NCI-H226 (cell line): ENCODE data around the gene SMARCD3.

ENCODE experiments used
- DNase-seq: peaks from one replicate; pipeline ENCODE4 v3.0.0-alpha.2; 2015

Gene SMARCD3

DNA sequence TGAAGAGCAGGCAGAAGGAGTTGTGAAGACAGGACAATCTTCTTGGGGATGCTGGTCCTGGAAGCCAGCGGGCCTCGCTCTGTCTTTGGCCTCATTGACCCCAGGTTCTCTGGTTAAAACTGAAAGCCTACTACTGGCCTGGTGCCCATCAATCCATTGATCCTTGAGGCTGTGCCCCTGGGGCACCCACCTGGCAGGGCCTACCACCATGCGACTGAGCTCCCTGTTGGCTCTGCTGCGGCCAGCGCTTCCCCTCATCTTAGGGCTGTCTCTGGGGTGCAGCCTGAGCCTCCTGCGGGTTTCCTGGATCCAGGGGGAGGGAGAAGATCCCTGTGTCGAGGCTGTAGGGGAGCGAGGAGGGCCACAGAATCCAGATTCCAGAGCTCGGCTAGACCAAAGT, 14.7 kb downstream of the SMARCD3 start:
- DNase-seq: no peak

DNA sequence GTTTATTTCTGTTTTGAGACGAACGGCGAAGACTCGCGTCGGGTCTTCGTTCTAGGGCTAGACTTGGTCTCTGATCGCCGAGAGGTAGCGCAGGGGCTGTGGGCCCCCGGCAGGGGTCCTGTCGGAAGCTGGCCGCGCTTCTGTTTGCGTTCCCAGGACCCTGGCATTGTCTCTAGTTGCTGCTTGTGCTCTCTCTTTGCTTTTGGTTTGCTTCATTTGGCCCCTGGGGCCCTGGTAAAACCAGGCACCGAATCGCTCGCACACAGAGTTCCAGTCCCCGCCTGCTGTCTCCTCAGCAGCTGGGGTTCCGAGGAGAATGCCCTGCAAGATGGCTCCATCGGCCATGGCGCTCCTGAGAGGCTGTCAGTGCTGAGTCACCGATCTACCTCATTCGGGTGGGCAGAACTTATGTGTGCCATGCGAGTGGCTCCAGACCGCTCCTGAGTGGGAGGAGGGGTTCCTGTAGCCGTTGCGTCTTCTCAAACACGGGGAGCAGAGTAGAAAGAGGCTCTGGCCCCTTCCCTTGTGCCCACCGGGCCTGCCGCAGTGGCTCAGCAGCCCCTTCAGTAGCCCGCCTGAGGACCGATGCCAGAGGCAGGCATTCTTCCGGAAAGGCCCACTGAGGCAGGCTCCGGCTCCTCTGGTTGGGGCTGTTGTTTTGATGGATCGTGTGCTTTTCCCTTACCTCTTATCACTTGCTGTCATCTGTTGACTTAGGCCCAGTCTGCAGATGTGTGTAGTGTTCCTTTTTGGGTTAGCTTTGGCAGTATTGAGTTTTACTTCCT, 15.4 kb downstream of the SMARCD3 start:
- peak; percentile 72 for DNase-seq

- DNase-seq: peak; percentile 88
These were observed 16.2 kb downstream of the SMARCD3 start, which contains the start of gene CHPF2 for GRCh38 chr7:151232091-151232916. Gene CHPF2 (plus strand): TSS chr7:151232483. CDS start chr7:151234012, 1,529 bp downstream.

DNA sequence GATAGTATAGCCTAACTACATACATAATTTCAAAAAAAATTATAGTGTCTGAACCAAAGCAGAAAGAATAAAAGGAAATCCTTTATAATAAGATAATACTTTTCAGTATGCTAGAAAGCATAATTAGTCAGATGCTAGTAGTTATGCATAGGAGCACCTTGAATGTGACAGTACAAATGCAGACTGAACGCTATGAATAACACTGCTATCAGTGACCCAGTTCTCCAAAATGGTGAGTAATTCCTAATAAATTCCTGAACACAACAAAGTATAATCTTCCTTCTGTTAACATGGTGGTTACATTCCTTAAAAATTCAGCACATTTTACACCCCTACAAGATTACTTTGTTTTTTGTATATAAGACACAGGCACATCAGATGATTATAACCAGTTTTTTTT, 17.4 kb downstream of the SMARCD3 start:
- DNase-seq: no peak

GRCh38 chr7:151229249-151229648, 19.2 kb downstream of the SMARCD3 start:
- DNase-seq: no peak

GRCh38 chr7:151228024-151228866, 20.2 kb downstream of the SMARCD3 start:
- no peak for DNase-seq

DNA sequence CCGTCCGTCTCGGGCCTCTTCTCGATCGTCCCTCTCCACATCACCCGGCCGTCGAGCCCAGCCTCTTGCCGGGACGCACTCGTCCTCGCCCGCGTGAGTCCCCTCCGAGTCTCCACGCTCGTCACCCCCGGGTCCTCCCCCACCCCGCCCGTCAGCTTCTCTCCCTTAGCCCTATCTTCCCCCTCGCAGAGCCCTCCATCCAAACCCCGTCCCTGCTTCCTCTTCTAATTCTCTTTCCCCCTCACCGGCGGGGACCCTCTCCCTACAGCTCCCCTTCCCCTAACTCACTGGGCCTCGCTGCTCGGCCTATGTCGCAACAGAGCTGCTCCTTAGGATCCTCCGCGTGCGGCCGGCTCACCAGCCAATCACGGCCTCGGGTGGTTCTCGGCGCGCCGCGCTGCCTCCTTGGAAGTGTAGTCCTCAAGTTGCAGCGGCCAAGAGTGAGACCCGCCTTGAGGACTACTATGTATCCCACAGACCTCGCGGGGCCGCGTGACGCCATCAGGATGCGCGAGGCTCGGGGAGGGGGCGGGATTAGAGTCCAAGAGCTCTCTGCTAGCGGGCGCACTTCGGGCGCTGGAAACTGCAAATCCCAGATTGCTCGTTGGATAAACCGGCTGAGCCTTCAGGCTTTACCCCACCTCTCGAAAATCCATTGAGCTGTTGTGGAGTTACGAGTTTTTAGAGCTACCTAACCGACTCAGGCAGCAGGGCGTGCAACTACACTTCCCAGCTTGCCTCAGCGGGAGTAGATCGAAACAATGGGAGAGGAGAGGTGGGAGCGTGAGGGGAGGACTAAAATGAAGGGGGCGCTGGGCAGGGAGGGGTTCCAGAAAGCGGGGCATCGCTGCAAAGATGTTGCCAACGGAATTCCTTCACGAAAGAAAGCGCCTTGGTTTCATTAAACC, 21.4 kb downstream of the SMARCD3 start, which contains the start of gene ABCF2:
TSS of gene ABCF2 (minus strand) at position 331 of the 908 bp plus-strand sequence. CDS start 747 bp downstream, outside the sequence.
- DNase-seq: peak; percentile 99

DNA sequence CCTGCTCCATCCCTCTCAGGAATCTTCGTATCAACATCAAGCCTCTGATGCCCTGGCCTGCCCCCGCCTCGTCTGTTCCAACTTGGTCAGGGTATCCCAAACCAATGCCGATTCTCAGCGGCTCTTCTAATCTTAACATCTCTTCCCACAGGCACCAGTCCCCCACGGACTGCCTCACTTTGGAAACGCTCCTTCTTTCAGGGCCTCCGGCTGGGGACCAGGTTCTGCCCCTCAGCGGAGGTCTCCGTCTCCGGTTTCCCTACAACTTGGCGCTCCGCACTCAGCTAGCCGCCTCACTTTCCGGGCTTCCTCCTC, 22.0 kb downstream of the SMARCD3 start:
- no peak for DNase-seq

DNA sequence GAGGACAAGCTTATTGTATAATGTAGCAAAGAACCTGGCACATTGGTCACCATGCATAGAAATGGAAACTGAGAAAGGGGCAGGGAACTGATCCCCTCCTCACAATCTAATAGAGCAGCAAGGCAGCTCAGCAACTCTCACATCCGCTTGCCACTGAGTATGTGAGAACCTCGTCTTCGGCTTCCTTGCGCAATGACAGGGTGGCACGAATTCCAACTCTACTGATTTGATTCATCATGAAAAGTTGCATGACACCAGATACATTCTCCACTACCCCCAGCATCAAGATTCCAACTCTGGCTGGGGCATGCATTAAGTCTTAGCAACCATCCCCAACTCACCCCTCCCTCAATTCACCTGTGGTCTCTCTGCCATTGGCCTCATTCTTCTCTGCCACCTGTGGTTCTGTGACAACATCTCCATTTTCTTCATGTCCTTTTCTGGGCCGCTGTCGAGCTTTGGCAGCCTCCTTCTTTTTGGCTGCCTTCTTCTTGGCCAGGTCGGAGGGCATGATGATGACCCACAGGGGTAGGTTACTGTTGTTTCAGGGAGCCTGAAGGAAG, 22.5 kb downstream of the SMARCD3 start:
- no peak for DNase-seq

DNA sequence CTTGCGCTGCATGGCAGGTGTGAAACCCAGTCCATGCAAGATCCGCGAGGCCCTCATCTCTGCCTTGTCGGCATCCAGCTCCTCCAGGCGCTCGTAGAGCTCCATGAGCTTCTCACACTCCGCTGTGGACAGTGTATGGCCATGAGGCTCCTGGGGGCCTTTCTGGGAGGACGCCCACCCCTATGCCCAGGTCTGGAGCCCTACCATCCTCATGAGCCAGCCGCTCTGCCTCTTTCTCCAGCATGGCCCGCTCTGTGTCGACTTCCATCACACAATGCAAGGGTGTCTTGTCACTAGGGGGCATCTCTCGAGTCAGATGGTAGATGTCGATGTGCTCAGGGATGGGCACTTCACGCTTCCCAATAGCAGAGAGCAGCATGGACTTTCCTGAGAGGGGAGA, 24.8 kb downstream of the SMARCD3 start:
- DNase-seq: no peak

- no peak for DNase-seq
These were observed 30.3 kb downstream of the SMARCD3 start for GRCh38 chr7:151218170-151218569.

- no peak for DNase-seq
These were observed 33.1 kb downstream of the SMARCD3 start for GRCh38 chr7:151215396-151215795.

GRCh38 chr7:151213826-151214225, 34.7 kb downstream of the SMARCD3 start:
- no peak for DNase-seq

- DNase-seq: no peak
These were observed 35.9 kb downstream of the SMARCD3 start for GRCh38 chr7:151212626-151213025.

- DNase-seq: no peak
These were observed 37.2 kb downstream of the SMARCD3 start for GRCh38 chr7:151211155-151211772.

GRCh38 chr7:151210087-151210854, 38.2 kb downstream of the SMARCD3 start, which contains the start of gene H2BK1:
Gene H2BK1 (minus strand): TSS chr7:151210488. CDS start chr7:151210318, 170 bp downstream.
- no peak for DNase-seq

- no peak for DNase-seq
These were observed 38.9 kb downstream of the SMARCD3 start for GRCh38 chr7:151209588-151209987.

DNA sequence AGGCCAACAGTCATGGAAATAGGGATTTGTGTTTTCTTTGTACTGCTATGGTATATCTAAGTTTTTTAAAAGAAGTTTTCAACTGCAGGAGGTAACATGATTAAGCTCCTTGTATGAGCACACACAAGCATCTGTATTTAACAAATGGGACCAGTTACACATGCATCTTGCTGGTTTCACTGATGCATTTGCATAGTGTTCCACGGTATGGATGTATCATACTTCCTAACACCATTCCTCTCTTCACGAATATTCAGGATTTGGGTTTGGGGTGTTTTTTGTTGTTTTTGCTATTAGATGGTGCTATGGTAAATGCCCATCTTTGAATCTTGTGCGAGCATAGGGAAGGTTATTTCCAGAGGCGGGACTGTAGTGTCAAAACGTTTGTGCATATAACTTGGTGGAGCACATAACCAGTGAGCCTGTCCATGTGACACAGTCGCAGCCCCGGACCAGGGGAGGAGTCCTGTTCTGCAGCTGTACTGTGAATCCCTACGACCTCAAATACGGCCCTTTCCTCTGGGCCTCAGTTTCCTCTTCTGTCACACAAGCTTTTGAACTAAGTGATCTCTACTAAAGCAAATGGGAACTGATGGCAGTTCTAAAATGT, 40.1 kb downstream of the SMARCD3 start:
- no peak for DNase-seq

DNA sequence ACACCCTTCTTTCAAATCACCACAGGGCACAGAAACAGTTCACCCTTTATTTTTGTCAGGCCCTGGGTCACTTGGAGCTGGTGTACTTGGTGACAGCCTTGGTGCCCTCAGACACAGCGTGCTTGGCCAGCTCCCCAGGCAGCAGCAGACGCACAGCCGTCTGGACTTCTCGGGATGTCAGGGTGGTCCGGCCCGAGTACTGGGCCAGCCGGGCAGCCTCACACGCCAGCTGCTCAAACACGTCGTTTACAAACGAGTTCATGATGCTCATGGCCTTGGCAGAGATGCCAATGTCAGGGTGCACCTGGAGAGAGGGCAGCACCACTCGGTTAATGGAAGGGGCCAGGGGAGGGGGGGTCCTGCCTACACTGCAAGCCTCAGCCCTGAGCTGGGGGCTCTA, 40.7 kb downstream of the SMARCD3 start:
- no peak for DNase-seq

DNA sequence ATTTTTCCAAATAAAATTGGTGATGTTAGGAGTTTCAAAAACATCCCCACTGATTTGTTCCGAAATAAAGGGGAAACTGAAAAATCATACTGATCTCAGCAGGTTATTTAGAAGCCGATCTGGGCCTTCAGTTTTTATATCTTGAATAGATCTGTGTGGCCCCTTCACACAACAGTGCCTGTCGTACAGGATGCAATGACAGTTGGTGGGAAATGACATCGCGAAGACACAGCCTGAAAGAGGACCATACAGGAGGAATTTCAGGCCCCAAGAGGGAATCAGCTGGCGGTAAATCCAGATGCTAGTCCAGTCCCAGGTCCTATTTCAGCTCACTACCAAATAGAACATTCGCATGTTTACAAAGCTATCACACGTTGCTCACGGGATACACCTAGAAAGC, 41.2 kb downstream of the SMARCD3 start:
- no peak for DNase-seq
